Activated naive CD4-positive, alpha-beta T cell treated with anti-CD3 and anti-CD28 coated beads, Interleukin-2, amount 10 ng/mL, durations not matched to agents 7 days and 5 days (primary cell): ENCODE measurements around the gene LSM7.

Experiments
- CTCF ChIA-PET: fragments of 350-600 bp; sonication (Branson Sonifier 250); formaldehyde crosslinking; loops from one replicate; lab custom pipeline; 2021; ENCODE audit warnings: antibody characterized with exemption; lab: Charles Lee
- DNase-seq: peaks from one replicate; pipeline ENCODE4 v3.0.0-alpha.2; 2020
- H3K27ac Mint-ChIP-seq: one replicate; pipeline ENCODE4 v1.8.0; 2021; ENCODE audit warnings: mild to moderate bottlenecking, moderate library complexity, mixed read lengths
- H3K27me3 Mint-ChIP-seq: one replicate; pipeline ENCODE4 v1.8.0; 2021; ENCODE audit warnings: mild to moderate bottlenecking, mixed read lengths
- H3K36me3 Mint-ChIP-seq: one replicate; pipeline ENCODE4 v1.8.0; 2021; ENCODE audit warnings: mixed read lengths
- H3K4me1 Mint-ChIP-seq: one replicate; pipeline ENCODE4 v1.8.0; 2021; ENCODE audit warnings: mixed read lengths
- H3K4me3 Mint-ChIP-seq: one replicate; pipeline ENCODE4 v1.8.0; 2021; ENCODE audit warnings: mild to moderate bottlenecking, moderate library complexity, mixed read lengths
- H3K9me3 Mint-ChIP-seq: one replicate; pipeline ENCODE4 v1.8.0; 2021; ENCODE audit warnings: mixed read lengths

Gene LSM7

DNA sequence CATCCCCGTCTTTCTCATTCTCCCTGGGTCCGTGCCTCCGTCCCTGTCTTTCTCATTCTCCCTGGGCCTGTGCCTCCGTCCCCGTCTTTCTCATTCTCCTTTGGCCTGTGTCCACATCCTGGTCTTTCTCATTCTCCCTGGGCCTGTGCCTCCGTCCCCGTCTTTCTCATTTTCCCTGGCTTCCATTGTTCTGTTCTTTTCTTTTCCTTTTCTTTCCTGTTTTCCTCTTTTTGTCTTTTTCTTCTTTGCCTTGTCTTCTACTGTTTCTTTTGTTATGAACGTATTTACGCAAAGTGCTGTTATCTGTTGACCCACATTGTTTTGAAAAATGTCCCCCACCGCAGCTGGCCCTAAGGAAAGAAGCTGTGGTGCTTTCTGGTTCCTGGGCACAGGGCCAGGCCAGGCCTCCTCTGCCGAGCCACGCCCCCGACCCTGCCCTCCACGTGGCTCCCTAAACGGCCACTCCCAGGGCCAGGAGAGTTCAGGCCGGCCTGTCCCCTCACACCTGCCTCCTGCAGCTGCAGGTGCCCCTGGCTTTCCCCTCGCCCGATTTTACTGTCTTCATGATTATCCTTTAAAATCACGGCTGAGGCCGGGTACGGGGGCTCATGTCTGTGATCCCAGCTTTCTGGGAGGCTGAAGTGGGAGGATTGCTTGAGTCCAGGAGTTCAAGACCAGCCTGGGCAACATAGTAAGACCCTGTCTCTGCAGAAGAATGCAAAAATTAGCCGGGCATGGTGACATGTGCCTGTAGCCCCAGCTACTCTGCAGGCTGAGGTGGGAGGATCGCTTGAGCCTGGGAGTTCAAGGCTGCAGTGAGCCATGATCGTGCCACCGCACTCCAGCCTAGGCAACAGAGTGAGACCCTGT is 17.6 kb upstream of the LSM7 start:
- CTCF ChIA-PET: no interaction called here
- no peak overlapping the region for H3K27ac Mint-ChIP-seq
- no peaks in the 10 kb centered on the region for H3K4me1 Mint-ChIP-seq
- H3K36me3 Mint-ChIP-seq: peaks cover 6% of the 10 kb centered on the region
- no peaks in the 10 kb centered on the region for H3K27me3 Mint-ChIP-seq
- no peaks in the 10 kb centered on the region for H3K9me3 Mint-ChIP-seq
- no peak overlapping the region for H3K4me3 Mint-ChIP-seq
- DNase-seq: no peak

DNA sequence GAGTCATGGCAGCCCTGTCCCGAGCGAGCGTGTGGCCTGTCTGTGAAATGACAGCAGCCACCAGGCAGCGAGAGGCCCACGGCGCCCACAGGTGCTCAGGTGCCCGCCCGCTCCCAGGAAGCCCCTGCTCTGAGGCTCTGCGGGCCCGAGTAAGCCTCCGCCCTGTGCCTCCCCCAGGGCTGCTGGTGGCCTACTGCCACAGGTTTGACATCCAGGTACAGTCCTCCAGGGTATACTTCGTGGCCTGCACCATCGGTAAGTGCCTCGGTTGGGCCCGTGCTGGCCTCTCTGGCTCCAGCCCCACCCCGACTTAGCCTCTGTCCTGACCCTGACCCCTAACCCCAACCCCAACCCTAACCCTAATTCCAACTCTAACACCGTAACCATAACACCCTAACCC is 16.7 kb upstream of the LSM7 start:
- CTCF ChIA-PET: no interaction called here

GRCh38 chr19:2344381-2344870 is 16.0 kb upstream of the LSM7 start:
- no peak for DNase-seq
- no peaks in the 10 kb centered on the region for H3K9me3 Mint-ChIP-seq
- H3K4me3 Mint-ChIP-seq: no peak overlapping the region
- CTCF ChIA-PET: no interaction called here
- H3K27me3 Mint-ChIP-seq: no peaks in the 10 kb centered on the region
- peaks cover 6% of the 10 kb centered on the region for H3K36me3 Mint-ChIP-seq
- no peaks in the 10 kb centered on the region for H3K4me1 Mint-ChIP-seq
- no peak overlapping the region for H3K27ac Mint-ChIP-seq

More for the DNA sequence above, 16.7 kb upstream of the LSM7 start:
- DNase-seq: no peak
- H3K9me3 Mint-ChIP-seq: no peaks in the 10 kb centered on the region
- H3K36me3 Mint-ChIP-seq: peaks cover 6% of the 10 kb centered on the region
- H3K27ac Mint-ChIP-seq: no peak overlapping the region
- no peaks in the 10 kb centered on the region for H3K4me1 Mint-ChIP-seq
- H3K27me3 Mint-ChIP-seq: no peaks in the 10 kb centered on the region
- H3K4me3 Mint-ChIP-seq: no peak overlapping the region

- Mint-ChIP-seq H3K4me1 (no peaks in the 10 kb centered on the region), H3K27me3 (no peaks in the 10 kb centered on the region)
These were observed 15.1 kb upstream of the LSM7 start for GRCh38 chr19:2343289-2343982.

DNA sequence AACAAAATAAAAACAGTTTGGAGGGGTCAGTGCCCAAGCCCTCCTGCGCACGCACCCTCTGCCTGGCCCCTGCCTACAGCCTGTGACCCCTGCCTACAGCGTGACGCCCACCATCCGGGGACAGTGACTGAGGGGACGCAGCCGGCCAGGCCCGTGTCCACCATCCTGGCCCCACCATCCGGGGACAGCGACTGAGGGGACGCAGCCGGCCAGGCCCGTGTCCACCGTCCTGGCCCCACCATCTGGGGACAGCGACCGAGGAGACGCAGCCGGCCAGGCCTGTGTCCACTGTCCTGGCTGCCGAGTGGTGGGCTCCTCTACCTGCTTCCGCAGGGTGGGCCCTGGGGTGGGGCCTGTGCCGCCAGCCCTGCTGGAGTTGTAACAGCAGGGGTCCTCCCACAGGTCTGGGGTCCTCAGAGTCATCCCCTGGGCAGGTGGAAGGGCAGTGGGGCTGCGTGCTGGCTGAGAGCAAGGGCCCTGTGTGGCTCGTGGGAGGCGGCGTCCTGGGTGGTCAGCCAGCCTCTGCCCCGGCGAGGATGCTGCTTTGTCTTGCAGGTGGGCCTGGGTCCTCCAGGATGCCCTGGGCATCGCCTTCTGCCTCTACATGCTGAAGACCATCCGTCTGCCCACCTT is 14.4 kb upstream of the LSM7 start:
- no peak for DNase-seq
- CTCF ChIA-PET: no interaction called here
- Mint-ChIP-seq H3K4me3 (no peak overlapping the region), H3K4me1 (no peaks in the 10 kb centered on the region), H3K36me3 (peaks cover 6% of the 10 kb centered on the region), H3K9me3 (no peaks in the 10 kb centered on the region), H3K27me3 (no peaks in the 10 kb centered on the region), H3K27ac (no peak overlapping the region)

More at GRCh38 chr19:2343289-2343982, 15.1 kb upstream of the LSM7 start:
- Mint-ChIP-seq H3K36me3 (peaks cover 6% of the 10 kb centered on the region), H3K27ac (no peak overlapping the region), H3K4me3 (no peak overlapping the region), H3K9me3 (no peaks in the 10 kb centered on the region)
- CTCF ChIA-PET: no interaction called here
- DNase-seq: no peak

DNA sequence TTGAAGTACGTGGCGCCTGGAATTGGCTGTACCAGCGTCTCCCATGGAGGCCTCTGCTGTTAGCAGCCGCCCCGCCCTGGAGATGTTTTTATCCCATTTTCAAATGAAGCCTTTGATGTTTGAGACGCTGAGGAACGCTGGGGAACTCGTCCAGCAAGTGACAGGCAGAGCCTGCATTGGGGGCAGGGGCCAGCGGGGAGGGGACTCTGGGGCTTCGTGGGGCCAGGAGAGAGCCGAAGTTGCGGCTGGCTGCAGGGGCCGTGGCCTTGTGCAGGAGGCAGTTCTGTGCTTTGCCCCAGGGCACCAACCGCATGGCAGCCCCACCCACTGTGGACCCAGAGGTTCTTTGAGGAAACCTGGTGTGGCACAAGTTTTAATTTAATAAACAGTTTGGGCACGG is 13.6 kb upstream of the LSM7 start:
- DNase-seq: no peak
- no peaks in the 10 kb centered on the region for H3K9me3 Mint-ChIP-seq
- H3K4me1 Mint-ChIP-seq: no peaks in the 10 kb centered on the region
- CTCF ChIA-PET: no interaction called here
- H3K4me3 Mint-ChIP-seq: no peak overlapping the region
- H3K36me3 Mint-ChIP-seq: peaks cover 11% of the 10 kb centered on the region
- no peaks in the 10 kb centered on the region for H3K27me3 Mint-ChIP-seq
- H3K27ac Mint-ChIP-seq: no peak overlapping the region

- H3K9me3 Mint-ChIP-seq: peaks cover 3% of the 10 kb centered on the region
- CTCF ChIA-PET: no interaction called here
- H3K27me3 Mint-ChIP-seq: no peaks in the 10 kb centered on the region
- no peak overlapping the region for H3K27ac Mint-ChIP-seq
- peaks cover 14% of the 10 kb centered on the region for H3K36me3 Mint-ChIP-seq
- no peaks in the 10 kb centered on the region for H3K4me1 Mint-ChIP-seq
- H3K4me3 Mint-ChIP-seq: no peak overlapping the region
- no peak for DNase-seq
These were observed 12.9 kb upstream of the LSM7 start for GRCh38 chr19:2341244-2341751.

DNA sequence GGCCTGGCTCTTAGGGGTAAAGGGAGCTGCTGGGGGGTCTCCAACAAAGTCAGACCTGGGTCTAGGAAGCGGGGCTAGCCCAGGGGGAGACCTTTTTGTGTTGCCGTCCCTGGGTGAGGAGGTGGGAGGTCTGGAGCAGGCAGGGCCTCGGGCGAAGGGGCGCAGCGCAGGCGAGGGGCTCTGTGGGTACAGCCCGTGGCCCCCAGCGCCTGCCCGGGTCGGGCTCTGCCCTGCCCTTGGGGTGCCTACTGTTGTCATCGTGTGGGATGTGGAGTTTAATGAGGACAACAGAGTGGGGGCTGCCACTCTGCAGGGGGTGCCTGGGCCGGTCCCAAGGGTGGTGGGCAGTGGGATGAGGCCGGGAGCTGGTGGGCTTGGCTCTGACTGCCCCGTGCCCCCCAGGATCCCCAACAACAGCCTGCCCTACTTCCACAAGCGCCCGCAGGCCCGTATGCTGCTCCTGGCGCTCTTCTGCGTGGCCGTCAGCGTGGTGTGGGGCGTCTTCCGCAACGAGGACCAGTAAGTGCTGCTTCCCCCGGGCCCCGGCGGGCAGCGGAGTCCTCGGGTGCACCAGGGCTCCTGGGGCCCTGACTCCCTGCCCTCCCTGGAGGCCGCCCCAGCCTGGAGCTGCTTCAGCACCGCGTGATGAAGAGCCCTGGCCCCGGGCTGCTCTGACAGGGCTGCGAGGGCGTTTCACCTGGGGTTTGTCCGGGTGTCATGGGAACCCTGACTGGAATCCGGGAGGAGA is 12.3 kb upstream of the LSM7 start:
- peaks cover 3% of the 10 kb centered on the region for H3K4me1 Mint-ChIP-seq
- CTCF ChIA-PET: no interaction called here
- H3K9me3 Mint-ChIP-seq: peaks cover 9% of the 10 kb centered on the region

DNA sequence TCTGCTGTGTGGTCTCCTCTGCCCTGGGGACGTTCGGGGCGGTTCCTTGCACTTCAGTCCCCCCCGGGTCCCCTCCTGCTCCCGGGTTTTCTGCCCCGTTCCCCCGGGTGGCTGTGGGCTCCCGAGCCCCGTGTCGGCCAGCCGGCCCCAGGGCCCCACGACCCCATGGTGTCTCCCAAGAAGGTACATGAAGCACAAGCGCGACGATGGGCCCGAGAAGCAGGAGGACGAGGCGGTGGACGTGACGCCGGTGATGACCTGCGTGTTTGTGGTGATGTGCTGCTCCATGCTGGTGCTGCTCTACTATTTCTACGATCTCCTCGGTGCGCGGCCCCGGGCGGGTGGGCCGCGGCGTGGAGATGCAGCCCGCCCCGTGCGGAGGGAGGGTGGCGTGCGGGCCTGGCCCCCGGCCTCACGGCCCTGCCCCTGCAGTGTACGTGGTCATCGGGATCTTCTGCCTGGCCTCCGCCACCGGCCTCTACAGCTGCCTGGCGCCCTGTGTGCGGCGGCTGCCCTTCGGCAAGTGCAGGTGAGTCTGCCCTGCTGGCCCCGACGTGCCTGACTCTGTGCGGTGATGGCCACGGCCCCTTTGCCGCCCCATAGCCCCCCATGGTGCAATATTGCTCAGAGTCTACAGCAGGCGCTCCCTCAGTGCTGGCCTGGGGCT is 11.4 kb upstream of the LSM7 start:
- Mint-ChIP-seq H3K4me1 (peaks cover 4% of the 10 kb centered on the region), H3K4me3 (no peak overlapping the region), H3K27me3 (no peaks in the 10 kb centered on the region), H3K27ac (no peak overlapping the region), H3K36me3 (peaks cover 25% of the 10 kb centered on the region), H3K9me3 (peaks cover 14% of the 10 kb centered on the region)
- no peak for DNase-seq
- CTCF ChIA-PET: no interaction called here

More for the DNA sequence above, 12.3 kb upstream of the LSM7 start:
- Mint-ChIP-seq H3K27ac (no peak overlapping the region), H3K27me3 (no peaks in the 10 kb centered on the region), H3K36me3 (peaks cover 18% of the 10 kb centered on the region), H3K4me3 (no peak overlapping the region)
- DNase-seq: no peak

GRCh38 chr19:2338751-2339643 is 10.6 kb upstream of the LSM7 start:
- H3K9me3 Mint-ChIP-seq: peaks cover 14% of the 10 kb centered on the region
- no peak overlapping the region for H3K27ac Mint-ChIP-seq

GRCh38 chr19:2338055-2338615 is 9.7 kb upstream of the LSM7 start:
- Mint-ChIP-seq H3K4me1 (peaks cover 11% of the 10 kb centered on the region), H3K36me3 (peaks cover 27% of the 10 kb centered on the region), H3K9me3 (peaks cover 14% of the 10 kb centered on the region), H3K27me3 (no peaks in the 10 kb centered on the region), H3K27ac (no peak overlapping the region), H3K4me3 (no peak overlapping the region)
- CTCF ChIA-PET: interaction anchor here (1.2 kb wide), 1 partner anchor 54 kb away, joined by 3 read pairs; no protein-coding TSS in a partner anchor
- DNase-seq: no peak

More at GRCh38 chr19:2338751-2339643, 10.6 kb upstream of the LSM7 start:
- CTCF ChIA-PET: no interaction called here
- Mint-ChIP-seq H3K36me3 (peaks cover 27% of the 10 kb centered on the region), H3K4me1 (peaks cover 4% of the 10 kb centered on the region), H3K4me3 (no peak overlapping the region), H3K27me3 (no peaks in the 10 kb centered on the region)
- no peak for DNase-seq

DNA sequence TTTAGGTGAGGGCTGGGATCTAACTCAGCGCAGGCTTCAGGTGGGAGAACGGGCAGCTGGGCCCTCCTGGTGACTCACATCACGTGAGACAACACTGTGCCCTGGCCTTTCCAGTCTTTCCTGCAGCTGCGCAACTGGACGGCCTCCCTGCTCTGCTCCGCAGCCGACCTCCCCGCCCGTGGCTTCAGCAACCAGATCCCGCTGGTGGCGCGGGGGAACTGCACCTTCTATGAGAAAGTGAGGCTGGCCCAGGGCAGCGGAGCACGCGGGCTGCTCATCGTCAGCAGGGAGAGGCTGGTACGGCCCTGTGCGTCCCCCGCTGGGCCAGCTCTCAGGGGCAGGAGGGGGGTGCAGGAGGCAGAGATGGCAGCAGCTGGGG is 8.9 kb upstream of the LSM7 start:
- no peak for DNase-seq
- no peak overlapping the region for H3K27ac Mint-ChIP-seq
- no peaks in the 10 kb centered on the region for H3K27me3 Mint-ChIP-seq
- H3K4me3 Mint-ChIP-seq: no peak overlapping the region
- H3K36me3 Mint-ChIP-seq: peaks cover 27% of the 10 kb centered on the region
- H3K9me3 Mint-ChIP-seq: peaks cover 14% of the 10 kb centered on the region
- CTCF ChIA-PET: interaction anchor here (1.2 kb wide), 1 partner anchor 55 kb away, joined by 3 read pairs; no protein-coding TSS in a partner anchor
- peaks cover 15% of the 10 kb centered on the region for H3K4me1 Mint-ChIP-seq
